Measurements from ENCODE around the gene NPHP4.
"Not testable (repeated sequence)": the region's sequence is repeated elsewhere in the genome, so short reads cannot be mapped to it uniquely, and the experiment has no call there.

The NPHP4 gene

GRCh38 chr1:6023346-6023745, 31.1 kb upstream of the NPHP4 start:
- no peak for DNase-seq (ENCODE audit: low spot score)

DNA sequence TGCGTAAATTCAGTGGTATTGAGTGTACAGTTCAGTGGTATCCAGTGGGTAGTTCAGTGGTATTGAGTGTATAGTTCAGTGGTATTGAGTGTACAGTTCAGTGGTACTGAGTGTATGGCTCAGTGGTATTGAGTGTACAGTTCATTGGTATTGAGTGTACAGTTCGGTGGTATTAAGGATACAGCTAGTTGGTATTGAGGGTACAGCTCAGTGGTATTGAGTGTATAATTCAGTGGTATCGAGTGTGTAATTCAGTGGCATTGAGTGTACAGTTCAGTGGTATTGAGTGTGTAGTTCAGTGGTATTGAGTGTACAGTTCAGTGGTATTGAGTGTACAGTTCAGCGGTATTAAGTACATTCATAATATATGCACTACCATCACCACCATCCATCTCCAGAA, 30.0 kb upstream of the NPHP4 start:
- DNase-seq (ENCODE audit: low spot score) = no peak

- DNase-seq (ENCODE audit: low spot score) = no peak
Observed at GRCh38 chr1:6019166-6019845, 27.1 kb upstream of the NPHP4 start.

DNA sequence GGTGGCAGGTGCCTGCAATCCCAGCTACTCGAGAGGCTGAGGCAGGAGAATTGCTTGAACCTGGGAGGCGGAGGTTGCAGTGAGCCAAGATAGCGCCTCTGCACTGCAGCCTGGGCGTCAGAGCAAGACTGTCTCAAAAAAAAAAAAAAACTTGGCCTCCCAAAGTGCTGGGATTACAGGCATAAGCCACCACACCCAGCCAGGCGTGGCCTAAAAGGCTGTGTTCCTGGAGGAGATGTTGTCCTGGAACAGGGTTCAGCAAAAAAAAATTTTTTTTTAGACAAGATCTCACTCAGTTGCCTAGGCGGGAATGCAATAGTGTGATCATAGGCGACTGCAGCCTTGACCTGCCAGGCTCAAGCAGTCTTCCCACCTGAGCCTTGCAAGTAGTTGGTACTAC, 25.4 kb upstream of the NPHP4 start:
- not testable (repeated sequence) for DNase-seq (ENCODE audit: low spot score)

DNA sequence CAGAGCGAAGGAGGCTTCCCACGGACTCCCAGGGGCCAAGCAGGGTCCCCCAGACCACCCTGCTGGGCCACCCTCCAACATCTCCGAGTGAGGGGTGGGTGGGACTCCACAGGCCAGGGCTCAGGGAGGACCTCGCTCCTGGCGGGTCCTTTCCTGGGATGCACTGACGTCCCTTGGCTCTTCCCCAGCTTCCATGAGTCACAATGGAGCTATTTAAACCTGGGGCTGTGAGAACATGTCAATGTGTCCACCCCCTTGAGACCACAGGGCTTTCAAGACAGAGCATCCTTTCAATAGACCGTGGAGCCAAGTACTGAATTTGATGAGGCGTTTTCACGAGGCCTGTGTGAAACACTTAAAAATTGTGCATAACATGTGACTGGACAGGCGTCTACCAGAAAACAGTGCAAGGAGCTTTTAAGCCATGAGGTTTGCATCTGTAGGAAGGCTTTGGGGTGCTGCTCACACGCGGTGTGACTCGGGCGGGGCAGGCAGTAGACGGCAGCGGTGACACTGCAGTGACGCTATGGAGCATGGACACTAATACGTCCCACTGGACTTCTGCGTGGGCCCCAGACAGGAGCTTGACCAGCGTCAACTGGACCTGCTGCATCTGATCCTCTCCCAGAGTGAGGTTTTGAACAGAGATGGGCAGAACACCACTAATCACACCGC, 24.1 kb upstream of the NPHP4 start:
- DNase-seq (ENCODE audit: low spot score) = no peak

DNA sequence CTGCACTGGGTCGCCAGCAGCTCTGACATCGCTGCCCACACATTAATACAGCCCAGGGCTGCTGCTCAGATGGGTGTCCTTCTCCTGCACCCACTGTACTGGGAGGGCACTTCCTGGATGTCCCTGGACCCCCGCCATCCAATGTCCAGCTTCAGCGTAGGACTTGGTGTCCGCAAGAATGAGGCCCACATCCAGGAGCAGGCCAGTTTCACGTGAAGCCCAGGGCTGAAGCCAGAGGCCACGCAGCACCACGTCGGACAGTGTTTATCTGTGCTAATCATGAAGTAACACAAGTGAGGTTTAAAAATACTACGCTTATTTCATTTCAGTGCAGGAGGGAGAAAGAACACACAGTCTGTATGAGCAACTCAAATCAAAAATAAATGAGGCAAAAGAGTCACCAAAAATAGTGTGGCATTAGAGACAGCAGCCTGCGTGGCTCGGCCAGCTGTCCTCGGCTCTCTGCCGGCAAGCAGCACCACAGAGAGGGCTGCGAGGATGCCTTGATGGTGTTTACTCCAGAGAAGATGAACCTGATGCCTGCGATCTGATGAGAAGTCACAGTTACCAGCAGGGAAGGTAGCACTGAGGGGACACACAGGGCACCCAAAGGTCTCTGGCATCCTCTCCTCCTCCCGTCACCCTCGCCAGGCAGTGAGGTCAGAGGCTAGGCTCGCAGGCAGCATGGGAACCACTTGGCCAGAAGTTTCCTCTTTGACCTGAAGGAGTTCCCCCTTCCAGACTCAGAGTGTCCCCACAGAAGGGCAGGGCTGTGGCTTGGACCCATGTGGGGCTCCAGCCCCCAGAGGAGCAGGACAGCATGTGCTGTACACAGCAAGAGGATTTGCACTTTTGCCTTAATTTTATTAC, 22.1 kb upstream of the NPHP4 start:
- DNase-seq (ENCODE audit: low spot score) = no peak

DNA sequence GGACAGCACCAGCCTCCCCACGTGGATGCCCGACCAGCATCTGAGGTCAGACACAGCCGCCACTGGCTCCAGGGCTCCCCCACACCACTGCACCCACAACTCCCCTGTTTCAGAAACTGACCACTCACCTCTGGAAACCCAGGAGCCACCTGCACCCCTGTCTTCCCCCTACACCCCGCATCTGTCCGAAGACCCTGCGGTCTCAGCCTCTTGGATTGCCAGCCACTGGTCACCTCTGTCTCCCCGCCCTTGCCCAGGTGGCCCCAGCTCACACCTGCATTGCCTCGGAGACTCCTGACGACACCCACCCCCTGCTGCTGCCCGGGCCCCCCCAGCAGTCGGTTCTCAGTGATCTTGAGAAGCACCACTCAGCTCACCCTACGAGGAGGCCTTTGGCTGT, 21.3 kb upstream of the NPHP4 start:
- no peak for DNase-seq (ENCODE audit: low spot score)

DNA sequence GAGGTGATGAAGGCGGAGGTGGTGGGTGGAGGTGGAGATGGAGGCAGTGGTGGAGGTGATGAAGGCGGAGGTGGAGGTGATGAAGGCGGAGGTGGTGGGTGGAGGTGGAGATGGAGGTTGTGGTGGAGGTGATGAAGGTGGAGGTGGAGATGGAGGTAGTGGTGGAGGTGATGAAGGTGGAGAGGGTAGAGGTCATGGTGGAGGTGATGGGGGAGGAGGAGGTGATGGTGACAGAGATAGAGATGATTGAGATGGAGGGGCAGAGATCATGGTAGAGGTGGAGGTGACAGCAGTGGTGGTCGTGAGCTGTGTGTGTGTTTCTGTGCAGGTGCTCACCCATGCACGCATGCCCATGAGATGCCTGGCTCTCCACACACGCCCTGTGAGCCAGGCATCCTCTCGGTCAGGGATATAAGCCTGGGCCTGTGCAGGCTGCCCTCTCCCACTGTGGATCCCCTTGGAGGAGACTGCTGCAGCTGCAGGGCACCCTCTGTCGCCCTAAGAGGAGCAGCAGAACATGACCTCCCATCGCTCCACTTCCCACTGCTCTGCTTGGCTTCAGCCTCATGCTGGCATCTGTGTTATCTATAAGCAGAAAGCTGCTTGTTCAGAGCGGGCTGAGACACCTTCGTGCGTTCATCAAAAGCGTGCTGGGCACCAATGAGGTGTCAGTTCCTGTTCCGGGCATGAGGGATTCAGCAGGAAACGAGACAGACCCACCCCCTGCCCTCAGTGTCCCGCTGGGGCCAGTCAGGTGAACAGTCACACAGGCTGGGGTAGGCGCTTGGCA, 20.5 kb upstream of the NPHP4 start:
- DNase-seq (ENCODE audit: low spot score) = no peak

GRCh38 chr1:6011946-6012258, 19.7 kb upstream of the NPHP4 start:
- no peak for DNase-seq (ENCODE audit: low spot score)

DNA sequence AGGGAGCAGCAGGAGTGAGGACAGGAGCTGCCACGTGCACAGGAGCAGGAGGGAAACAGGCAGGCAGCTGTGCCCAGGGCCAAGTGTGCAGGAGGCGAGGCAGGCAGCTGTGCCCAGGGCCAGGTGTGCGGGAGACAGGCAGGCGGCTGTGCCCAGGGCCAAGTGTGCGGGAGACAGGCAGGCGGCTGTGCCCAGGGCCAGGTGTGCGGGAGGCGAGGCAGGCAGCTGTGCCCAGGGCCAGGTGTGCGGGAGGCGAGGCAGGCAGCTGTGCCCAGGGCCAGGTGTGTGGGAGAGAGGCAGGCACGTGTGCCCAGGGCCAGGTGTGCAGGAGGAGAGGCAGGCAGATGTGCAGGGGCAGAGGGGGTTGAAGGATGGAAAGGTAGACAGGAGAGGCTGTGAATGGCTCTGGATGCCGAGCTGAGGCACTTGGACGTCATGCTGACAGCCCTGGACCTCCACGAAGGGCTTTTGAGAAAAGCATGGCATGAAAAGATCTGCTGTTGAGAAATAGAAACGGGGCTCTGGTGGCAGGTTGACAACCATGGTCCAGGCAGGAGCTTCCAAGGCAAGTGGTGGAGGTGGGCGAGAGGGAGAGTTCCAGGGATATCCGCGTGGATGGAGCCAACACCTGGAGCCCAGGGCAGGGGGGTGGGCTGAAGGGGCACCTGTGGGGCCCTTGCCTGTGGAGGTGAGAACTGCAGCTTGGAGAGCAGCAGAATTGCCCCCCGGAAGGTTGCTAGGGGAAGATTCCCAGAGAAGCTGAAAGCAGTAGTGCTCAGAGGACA, 19.1 kb upstream of the NPHP4 start:
- no peak for DNase-seq (ENCODE audit: low spot score)

GRCh38 chr1:6010554-6010953, 18.3 kb upstream of the NPHP4 start:
- DNase-seq (ENCODE audit: low spot score) = no peak

GRCh38 chr1:6009120-6010040, 17.2 kb upstream of the NPHP4 start:
- no peak for DNase-seq (ENCODE audit: low spot score)

- DNase-seq (ENCODE audit: low spot score) = no peak
Observed at GRCh38 chr1:6008696-6009095, 16.5 kb upstream of the NPHP4 start.

DNA sequence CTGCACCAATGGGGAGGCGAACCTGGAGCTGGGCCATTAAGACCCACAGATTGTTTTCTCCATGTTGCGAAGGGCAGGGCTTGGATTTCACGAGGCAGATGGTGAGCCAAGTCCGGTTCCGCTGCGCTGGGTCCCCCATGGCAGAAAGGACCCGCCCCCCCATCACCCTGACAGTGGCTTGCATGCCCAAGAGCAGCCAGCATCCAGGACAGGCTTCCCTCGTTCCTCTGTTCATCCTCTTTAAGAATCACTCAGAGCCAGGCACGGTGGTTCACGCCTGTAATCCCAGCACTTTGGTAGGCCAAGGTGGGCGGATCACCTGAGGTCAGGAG, 15.8 kb upstream of the NPHP4 start:
- DNase-seq (ENCODE audit: low spot score) = no peak

- no peak for DNase-seq (ENCODE audit: low spot score)
Observed at GRCh38 chr1:6007318-6008083, 15.3 kb upstream of the NPHP4 start.

- no peak for DNase-seq (ENCODE audit: low spot score)
Observed at GRCh38 chr1:6006882-6007281, 14.7 kb upstream of the NPHP4 start.

DNA sequence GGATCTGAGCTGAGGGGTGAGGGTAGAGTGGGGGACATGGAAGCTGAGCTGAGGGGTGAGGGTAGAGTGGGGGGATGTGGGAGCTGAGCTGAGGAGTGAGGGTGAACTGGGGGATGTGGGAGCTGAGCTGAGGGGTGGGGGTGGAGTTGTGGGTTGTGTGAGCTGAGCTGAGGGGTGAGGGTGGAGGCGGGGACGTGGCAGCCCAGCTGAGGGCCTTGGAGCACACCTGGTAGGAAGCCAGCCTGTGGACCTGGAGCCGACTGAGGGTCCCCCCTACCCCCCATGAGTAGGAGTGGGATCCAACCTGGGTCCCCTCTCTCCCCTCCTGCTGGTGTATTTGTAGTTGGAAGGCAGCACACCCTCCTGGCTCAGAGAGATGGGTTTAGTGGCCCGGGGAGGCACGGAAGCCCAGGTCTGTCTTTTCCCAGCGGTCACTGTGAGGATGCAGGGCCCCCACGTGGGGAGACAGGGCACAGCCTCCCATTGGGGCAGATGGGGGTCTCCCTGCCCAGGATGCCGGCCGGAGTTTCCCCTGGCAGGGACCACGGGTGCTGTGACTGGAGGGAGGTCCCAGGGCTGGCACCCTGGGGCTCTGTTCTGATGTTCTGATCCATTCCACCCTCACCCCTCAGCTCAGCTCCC, 13.2 kb upstream of the NPHP4 start:
- DNase-seq (ENCODE audit: low spot score) = no peak

GRCh38 chr1:6004412-6005123, 12.3 kb upstream of the NPHP4 start:
- no peak for DNase-seq (ENCODE audit: low spot score)

Measured in kidney capillary endothelial cell (primary cell).